HepG2 (cell line): Measurements from ENCODE around the gene UCK2. TPM values are rescaled to one million over a fixed set of nuclear protein-coding genes. Genes with fewer than 3 reads are reported as not detected.

Experiments
- AHR ChIP-seq: IDR thresholded peaks from 2 replicates; pipeline ENCODE4 v1.6.1; 2018; ENCODE audit warnings: missing genetic modification reagents, missing compliant biosample characterization
- CAMTA2 ChIP-seq: sonication (generic); formaldehyde crosslinking; IDR thresholded peaks from 2 replicates; pipeline ENCODE4 v1.4.0; 2020; ENCODE audit warnings: mild to moderate bottlenecking, missing genetic modification reagents, borderline replicate concordance
- HES4 ChIP-seq: sonication (generic); formaldehyde crosslinking; IDR thresholded peaks from 2 replicates; pipeline ENCODE4 v1.9.0; 2021; ENCODE audit warnings: mild to moderate bottlenecking, missing genetic modification reagents, borderline replicate concordance
- KLF9 ChIP-seq: IDR thresholded peaks from 2 replicates; pipeline ENCODE4 v1.6.1; 2016; ENCODE audit warnings: low read depth
- MED13 ChIP-seq: sonication (generic); formaldehyde crosslinking; IDR thresholded peaks from 2 replicates; pipeline ENCODE4 v1.5.0; 2020; ENCODE audit warnings: missing genetic modification reagents
- NR2C2 ChIP-seq: sonication (generic); formaldehyde crosslinking; IDR thresholded peaks from 2 replicates; pipeline ENCODE4 v1.4.0; 2020; ENCODE audit warnings: missing genetic modification reagents, mild to moderate bottlenecking, moderate library complexity, borderline replicate concordance
- PLRG1 ChIP-seq: fragments of 450-650 bp; conservative IDR thresholded peaks from 2 replicates; pipeline ENCODE4 v1.6.1; 2016
- PTBP1 ChIP-seq: fragments of 200-400 bp; formaldehyde crosslinking; IDR thresholded peaks from 2 replicates; pipeline ENCODE4 v1.6.1; 2018; ENCODE audit warnings: low read length, low read depth; ENCODE audit not compliant: poor library complexity, severe bottlenecking
- ZFP36 ChIP-seq: fragments of 150-350 bp; IDR thresholded peaks from 2 replicates; pipeline ENCODE4 v1.6.1; 2018; ENCODE audit warnings: borderline replicate concordance, low read length, low read depth; ENCODE audit not compliant: partially characterized antibody
- ZNF274 ChIP-seq: sonication (generic); formaldehyde crosslinking; IDR thresholded peaks from 2 replicates; pipeline ENCODE4 v1.5.1; 2020; ENCODE audit warnings: mild to moderate bottlenecking, missing genetic modification reagents
- ZNF549 ChIP-seq: sonication (generic); formaldehyde crosslinking; IDR thresholded peaks from 2 replicates; pipeline ENCODE4 v1.5.0; 2020; ENCODE audit warnings: missing genetic modification reagents
- polyA plus RNA-seq, 8 experiments: library from polyadenylated mRNA; depleted of rRNA in 3 of 8; stranded (reverse) in 7 of 8; unstranded in 1 of 8; fragments of >200 nt; fragmentation: Illumina TruSeq in 4 of 8; extraction: Trizol in 4 of 8; gene quantifications; 2 replicates each; pipeline versions ENCODE4 v1.2.1 to v1.2.3, GENCODE V29; 2011 to 2016; ENCODE audit warnings: low read depth in 4 of 8, missing spikeins in 1 of 8, mixed read lengths in 1 of 8; ENCODE audit not compliant: insufficient read depth in 1 of 8
- total RNA-seq, 5 experiments: library from RNA; depleted of rRNA; stranded (reverse); fragments of >200 nt; fragmentation: Illumina TruSeq; extraction: Trizol; gene quantifications; 2 replicates each; pipeline ENCODE4 v1.2.3, GENCODE V29; 2016; ENCODE audit warnings: low read depth in 1 of 5
- TF ChIP-seq, protein P1 (sequence below): sonication (generic); formaldehyde crosslinking; IDR thresholded peaks from 2 replicates; pipeline ENCODE4 v1.5.1; 2020; ENCODE audit warnings: mild to moderate bottlenecking, missing genetic modification reagents, moderate library complexity
- TF ChIP-seq, protein P2 (sequence below): sonication (generic); formaldehyde crosslinking; IDR thresholded peaks from 2 replicates; pipeline ENCODE4 v1.5.1; 2020; ENCODE audit warnings: mild to moderate bottlenecking, missing genetic modification reagents, borderline replicate concordance
- TF ChIP-seq, protein P3 (sequence below): sonication (generic); formaldehyde crosslinking; IDR thresholded peaks from 2 replicates; pipeline ENCODE4 v1.5.1; 2020; ENCODE audit warnings: mild to moderate bottlenecking, missing genetic modification reagents, borderline replicate concordance
- TF ChIP-seq, protein P4 (sequence below): sonication (generic); formaldehyde crosslinking; IDR thresholded peaks from 2 replicates; pipeline ENCODE4 v1.4.0; 2020; ENCODE audit warnings: missing genetic modification reagents, mild to moderate bottlenecking, borderline replicate concordance

Gene UCK2
- total and polyA plus RNA-seq, 2 of the 13 experiments (the other 11 are each of a cell fraction or from before 2014, with no cell fraction given): 64.3 to 78.0 TPM

DNA sequence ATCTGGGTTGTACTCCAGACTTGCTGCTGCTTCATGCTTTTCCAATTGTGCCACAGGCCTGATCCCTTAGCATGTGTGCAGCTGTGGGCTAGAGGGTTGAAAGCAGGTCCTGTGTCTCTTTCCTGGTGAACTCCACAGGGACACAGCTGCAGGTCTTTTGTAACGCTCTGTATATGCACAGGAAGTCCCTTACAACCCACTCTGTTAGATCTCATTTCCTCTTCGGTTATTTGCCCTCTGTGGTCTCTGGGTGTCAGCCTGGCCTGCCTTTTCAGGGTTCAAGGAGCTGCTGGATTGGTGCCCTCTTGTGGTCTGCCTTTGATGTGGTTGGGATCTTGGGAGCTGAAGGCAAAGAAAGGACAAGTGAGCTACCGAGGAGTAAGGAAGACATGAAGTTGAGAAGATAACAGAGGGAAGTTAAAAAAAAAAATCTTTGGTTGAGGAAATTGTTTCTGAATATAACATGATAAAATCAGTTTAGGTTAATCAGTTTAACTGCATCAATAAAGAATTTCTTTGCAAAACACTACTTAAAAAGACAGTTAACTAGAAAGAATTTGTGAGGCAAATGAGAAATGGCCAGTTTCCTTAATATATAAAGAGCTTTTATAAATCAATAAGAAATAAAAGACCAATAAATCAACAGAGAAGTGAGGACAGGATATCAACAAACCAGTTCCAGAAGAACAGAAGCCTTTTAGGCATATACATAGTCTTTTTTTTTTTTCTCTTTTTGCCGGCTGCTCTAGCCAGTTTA lies 44.1 kb downstream of the UCK2 start (continued):
- TF ChIP-seq, protein P1, sequence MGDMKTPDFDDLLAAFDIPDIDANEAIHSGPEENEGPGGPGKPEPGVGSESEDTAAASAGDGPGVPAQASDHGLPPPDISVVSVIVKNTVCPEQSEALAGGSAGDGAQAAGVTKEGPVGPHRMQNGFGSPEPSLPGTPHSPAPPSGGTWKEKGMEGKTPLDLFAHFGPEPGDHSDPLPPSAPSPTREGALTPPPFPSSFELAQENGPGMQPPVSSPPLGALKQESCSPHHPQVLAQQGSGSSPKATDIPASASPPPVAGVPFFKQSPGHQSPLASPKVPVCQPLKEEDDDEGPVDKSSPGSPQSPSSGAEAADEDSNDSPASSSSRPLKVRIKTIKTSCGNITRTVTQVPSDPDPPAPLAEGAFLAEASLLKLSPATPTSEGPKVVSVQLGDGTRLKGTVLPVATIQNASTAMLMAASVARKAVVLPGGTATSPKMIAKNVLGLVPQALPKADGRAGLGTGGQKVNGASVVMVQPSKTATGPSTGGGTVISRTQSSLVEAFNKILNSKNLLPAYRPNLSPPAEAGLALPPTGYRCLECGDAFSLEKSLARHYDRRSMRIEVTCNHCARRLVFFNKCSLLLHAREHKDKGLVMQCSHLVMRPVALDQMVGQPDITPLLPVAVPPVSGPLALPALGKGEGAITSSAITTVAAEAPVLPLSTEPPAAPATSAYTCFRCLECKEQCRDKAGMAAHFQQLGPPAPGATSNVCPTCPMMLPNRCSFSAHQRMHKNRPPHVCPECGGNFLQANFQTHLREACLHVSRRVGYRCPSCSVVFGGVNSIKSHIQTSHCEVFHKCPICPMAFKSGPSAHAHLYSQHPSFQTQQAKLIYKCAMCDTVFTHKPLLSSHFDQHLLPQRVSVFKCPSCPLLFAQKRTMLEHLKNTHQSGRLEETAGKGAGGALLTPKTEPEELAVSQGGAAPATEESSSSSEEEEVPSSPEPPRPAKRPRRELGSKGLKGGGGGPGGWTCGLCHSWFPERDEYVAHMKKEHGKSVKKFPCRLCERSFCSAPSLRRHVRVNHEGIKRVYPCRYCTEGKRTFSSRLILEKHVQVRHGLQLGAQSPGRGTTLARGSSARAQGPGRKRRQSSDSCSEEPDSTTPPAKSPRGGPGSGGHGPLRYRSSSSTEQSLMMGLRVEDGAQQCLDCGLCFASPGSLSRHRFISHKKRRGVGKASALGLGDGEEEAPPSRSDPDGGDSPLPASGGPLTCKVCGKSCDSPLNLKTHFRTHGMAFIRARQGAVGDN (CRISPR knock-in tag): no peak; the same call in 1 of the 2 replicates
- TF ChIP-seq PTBP1 (no peak), MED13 (no peak), HES4 (CRISPR knock-in tag) (no peak; the same call in 1 of the 2 replicates), ZNF549 (CRISPR knock-in tag) (no peak), CAMTA2 (CRISPR knock-in tag) (no peak), ZFP36 (no peak), ZNF274 (CRISPR knock-in tag) (no peak), AHR (CRISPR knock-in tag) (no peak), KLF9 (CRISPR knock-in tag) (no peak), NR2C2 (CRISPR knock-in tag) (peak; percentile 46; the same call in 1 of the 2 replicates), PLRG1 (no peak)
- TF ChIP-seq, protein P2, sequence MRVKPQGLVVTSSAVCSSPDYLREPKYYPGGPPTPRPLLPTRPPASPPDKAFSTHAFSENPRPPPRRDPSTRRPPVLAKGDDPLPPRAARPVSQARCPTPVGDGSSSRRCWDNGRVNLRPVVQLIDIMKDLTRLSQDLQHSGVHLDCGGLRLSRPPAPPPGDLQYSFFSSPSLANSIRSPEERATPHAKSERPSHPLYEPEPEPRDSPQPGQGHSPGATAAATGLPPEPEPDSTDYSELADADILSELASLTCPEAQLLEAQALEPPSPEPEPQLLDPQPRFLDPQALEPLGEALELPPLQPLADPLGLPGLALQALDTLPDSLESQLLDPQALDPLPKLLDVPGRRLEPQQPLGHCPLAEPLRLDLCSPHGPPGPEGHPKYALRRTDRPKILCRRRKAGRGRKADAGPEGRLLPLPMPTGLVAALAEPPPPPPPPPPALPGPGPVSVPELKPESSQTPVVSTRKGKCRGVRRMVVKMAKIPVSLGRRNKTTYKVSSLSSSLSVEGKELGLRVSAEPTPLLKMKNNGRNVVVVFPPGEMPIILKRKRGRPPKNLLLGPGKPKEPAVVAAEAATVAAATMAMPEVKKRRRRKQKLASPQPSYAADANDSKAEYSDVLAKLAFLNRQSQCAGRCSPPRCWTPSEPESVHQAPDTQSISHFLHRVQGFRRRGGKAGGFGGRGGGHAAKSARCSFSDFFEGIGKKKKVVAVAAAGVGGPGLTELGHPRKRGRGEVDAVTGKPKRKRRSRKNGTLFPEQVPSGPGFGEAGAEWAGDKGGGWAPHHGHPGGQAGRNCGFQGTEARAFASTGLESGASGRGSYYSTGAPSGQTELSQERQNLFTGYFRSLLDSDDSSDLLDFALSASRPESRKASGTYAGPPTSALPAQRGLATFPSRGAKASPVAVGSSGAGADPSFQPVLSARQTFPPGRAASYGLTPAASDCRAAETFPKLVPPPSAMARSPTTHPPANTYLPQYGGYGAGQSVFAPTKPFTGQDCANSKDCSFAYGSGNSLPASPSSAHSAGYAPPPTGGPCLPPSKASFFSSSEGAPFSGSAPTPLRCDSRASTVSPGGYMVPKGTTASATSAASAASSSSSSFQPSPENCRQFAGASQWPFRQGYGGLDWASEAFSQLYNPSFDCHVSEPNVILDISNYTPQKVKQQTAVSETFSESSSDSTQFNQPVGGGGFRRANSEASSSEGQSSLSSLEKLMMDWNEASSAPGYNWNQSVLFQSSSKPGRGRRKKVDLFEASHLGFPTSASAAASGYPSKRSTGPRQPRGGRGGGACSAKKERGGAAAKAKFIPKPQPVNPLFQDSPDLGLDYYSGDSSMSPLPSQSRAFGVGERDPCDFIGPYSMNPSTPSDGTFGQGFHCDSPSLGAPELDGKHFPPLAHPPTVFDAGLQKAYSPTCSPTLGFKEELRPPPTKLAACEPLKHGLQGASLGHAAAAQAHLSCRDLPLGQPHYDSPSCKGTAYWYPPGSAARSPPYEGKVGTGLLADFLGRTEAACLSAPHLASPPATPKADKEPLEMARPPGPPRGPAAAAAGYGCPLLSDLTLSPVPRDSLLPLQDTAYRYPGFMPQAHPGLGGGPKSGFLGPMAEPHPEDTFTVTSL (CRISPR knock-in tag): no peak; the same call in 1 of the 2 replicates
- TF ChIP-seq, protein P3, sequence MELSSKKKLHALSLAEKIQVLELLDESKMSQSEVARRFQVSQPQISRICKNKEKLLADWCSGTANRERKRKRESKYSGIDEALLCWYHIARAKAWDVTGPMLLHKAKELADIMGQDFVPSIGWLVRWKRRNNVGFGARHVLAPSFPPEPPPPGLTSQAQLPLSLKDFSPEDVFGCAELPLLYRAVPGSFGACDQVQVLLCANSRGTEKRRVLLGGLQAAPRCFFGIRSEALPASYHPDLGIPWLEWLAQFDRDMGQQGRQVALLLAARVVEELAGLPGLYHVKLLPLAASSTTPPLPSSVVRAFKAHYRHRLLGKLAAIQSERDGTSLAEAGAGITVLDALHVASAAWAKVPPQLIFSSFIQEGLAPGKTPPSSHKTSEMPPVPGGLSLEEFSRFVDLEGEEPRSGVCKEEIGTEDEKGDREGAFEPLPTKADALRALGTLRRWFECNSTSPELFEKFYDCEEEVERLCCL: no peak
- TF ChIP-seq, protein P4, sequence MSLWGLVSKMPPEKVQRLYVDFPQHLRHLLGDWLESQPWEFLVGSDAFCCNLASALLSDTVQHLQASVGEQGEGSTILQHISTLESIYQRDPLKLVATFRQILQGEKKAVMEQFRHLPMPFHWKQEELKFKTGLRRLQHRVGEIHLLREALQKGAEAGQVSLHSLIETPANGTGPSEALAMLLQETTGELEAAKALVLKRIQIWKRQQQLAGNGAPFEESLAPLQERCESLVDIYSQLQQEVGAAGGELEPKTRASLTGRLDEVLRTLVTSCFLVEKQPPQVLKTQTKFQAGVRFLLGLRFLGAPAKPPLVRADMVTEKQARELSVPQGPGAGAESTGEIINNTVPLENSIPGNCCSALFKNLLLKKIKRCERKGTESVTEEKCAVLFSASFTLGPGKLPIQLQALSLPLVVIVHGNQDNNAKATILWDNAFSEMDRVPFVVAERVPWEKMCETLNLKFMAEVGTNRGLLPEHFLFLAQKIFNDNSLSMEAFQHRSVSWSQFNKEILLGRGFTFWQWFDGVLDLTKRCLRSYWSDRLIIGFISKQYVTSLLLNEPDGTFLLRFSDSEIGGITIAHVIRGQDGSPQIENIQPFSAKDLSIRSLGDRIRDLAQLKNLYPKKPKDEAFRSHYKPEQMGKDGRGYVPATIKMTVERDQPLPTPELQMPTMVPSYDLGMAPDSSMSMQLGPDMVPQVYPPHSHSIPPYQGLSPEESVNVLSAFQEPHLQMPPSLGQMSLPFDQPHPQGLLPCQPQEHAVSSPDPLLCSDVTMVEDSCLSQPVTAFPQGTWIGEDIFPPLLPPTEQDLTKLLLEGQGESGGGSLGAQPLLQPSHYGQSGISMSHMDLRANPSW (CRISPR knock-in tag): no peak
